Natural killer cell (primary cell): ENCODE measurements around the gene KRT76. TPM values are rescaled to one million over a fixed set of nuclear protein-coding genes. Genes with fewer than 3 reads are reported as not detected.

Source experiments
- ATAC-seq, 3 donors: fragments of 150-1000 bp in 2 of 3; fragments of 200-7000 bp in 1 of 3; cut with Tn5 transposase; 1 replicate in 1 of 3; 2 replicates in 2 of 3; pipeline ENCODE4 v1.10.0; 2021; ENCODE audit warnings: mild to moderate bottlenecking in 2 of 3, moderate library complexity in 2 of 3
- DNase-seq, 2 donors: peaks; one replicate each; pipeline versions ENCODE4 v3.0.0 to v3.0.0-alpha.2; 2013 to 2021; ENCODE audit warnings: mixed read lengths in 1 of 2
- H3K27ac ChIP-seq: one replicate; pipeline ENCODE4 v1.5.1; 2013; ENCODE audit warnings: mild to moderate bottlenecking, low read length
- H3K27me3 ChIP-seq: one replicate; pipeline ENCODE4 v1.6.1; 2013; ENCODE audit warnings: low read length; ENCODE audit not compliant: control insufficient read depth, insufficient read depth
- H3K36me3 ChIP-seq: one replicate; pipeline ENCODE4 v1.6.1; 2013; ENCODE audit warnings: low read length; ENCODE audit not compliant: control insufficient read depth, insufficient read depth
- H3K4me1 ChIP-seq: one replicate; pipeline ENCODE4 v1.6.1; 2013; ENCODE audit warnings: low read length; ENCODE audit not compliant: control insufficient read depth, insufficient read depth
- H3K4me3 ChIP-seq: one replicate; pipeline ENCODE4 v1.5.1; 2013; ENCODE audit warnings: low read length
- H3K9me3 ChIP-seq: one replicate; pipeline ENCODE4 v1.6.1; 2013; ENCODE audit warnings: low read length; ENCODE audit not compliant: control insufficient read depth, insufficient read depth
- H3K27ac Mint-ChIP-seq, 2 donors: one replicate each; pipeline ENCODE4 v1.8.0; 2022; ENCODE audit warnings: mild to moderate bottlenecking in 2 of 2, mixed read lengths in 2 of 2, moderate library complexity in 1 of 2
- H3K27me3 Mint-ChIP-seq, 2 donors: one replicate each; pipeline ENCODE4 v1.8.0; 2022; ENCODE audit warnings: low read depth in 2 of 2, mixed read lengths in 2 of 2
- H3K36me3 Mint-ChIP-seq: one replicate; pipeline ENCODE4 v1.8.0; 2022; ENCODE audit warnings: mixed read lengths
- H3K4me1 Mint-ChIP-seq, 2 donors: one replicate each; pipeline ENCODE4 v1.8.0; 2022; ENCODE audit warnings: mixed read lengths in 2 of 2
- H3K4me3 Mint-ChIP-seq: one replicate; pipeline ENCODE4 v1.8.0; 2022; ENCODE audit warnings: mild to moderate bottlenecking, moderate library complexity, mixed read lengths
- H3K9me3 Mint-ChIP-seq, 2 donors: one replicate each; pipeline ENCODE4 v1.8.0; 2022; ENCODE audit warnings: mixed read lengths in 2 of 2
- CTCF ChIP-seq: fragments of 200-600 bp; IDR thresholded peaks from one replicate; pipeline ENCODE4 v1.8.0; 2022; ENCODE audit warnings: antibody characterized with exemption
- WGBS: methylation state at CpG from one replicate; pipeline ENCODE4 v1.1.7; 2013; ENCODE audit warnings: missing lambda C conversion rate; ENCODE audit not compliant: insufficient coverage; 5-methylcytosine and 5-hydroxymethylcytosine counted together
- intact Hi-C: fragments of 100-400 bp; cut with micrococcal nuclease; formaldehyde crosslinking; loops from one replicate; pipeline ENCODE4 v1.14.2; 2022
- total RNA-seq, 4 donors: library from RNA; stranded (reverse); fragments of 120-200 nt in 1 of 4; gene quantifications; one replicate each; pipeline versions ENCODE4 v1.2.3 to v1.2.4, GENCODE V29; 2013 to 2022

KRT76 gene
- total RNA-seq, 3 donors from 2014 or later (not counting 1 experiment from before 2014, with no cell fraction given), result not detected

DNA sequence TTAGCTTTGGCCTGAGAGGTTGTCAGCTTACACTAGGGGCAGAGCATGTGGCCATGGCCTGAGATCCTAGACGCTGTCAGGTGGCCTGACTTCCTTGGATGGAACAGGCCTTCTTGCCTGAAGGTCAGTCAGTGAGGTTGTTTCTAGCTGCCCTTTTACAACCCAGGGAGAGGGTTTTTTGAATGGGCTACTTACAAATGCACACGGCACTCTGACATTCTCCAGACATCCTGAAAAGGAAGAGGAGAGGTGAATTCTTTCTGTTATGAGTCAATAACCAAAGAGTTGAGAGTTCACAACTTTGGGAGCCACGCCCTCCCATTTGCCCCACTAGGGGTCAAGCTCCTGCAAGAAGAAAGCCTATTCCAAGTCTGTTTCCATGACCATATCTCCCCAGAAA is 7.8 kb downstream of the KRT76 start:
- Mint-ChIP-seq H3K4me1 (peaks cover 0 to 4% of the 10 kb centered on the region in 2 donors), H3K27ac (no peak overlapping the region), H3K9me3 (no peaks in the 10 kb centered on the region), H3K36me3 (no peaks in the 10 kb centered on the region), H3K4me3 (no peak overlapping the region), H3K27me3 (peaks cover 10 to 14% of the 10 kb centered on the region in 2 donors)
- no peak for ATAC-seq
- 80% methylated on average over 3 of the region's 3 CpGs for WGBS
- Histone ChIP-seq H3K4me3 (no peak overlapping the region), H3K4me1 (no peaks in the 10 kb centered on the region), H3K27me3 (no peaks in the 10 kb centered on the region), H3K36me3 (no peaks in the 10 kb centered on the region), H3K27ac (no peak overlapping the region), H3K9me3 (no peaks in the 10 kb centered on the region)
- intact Hi-C loops, result no loop called here
- no peak for DNase-seq
- no peak for TF ChIP-seq CTCF

DNA sequence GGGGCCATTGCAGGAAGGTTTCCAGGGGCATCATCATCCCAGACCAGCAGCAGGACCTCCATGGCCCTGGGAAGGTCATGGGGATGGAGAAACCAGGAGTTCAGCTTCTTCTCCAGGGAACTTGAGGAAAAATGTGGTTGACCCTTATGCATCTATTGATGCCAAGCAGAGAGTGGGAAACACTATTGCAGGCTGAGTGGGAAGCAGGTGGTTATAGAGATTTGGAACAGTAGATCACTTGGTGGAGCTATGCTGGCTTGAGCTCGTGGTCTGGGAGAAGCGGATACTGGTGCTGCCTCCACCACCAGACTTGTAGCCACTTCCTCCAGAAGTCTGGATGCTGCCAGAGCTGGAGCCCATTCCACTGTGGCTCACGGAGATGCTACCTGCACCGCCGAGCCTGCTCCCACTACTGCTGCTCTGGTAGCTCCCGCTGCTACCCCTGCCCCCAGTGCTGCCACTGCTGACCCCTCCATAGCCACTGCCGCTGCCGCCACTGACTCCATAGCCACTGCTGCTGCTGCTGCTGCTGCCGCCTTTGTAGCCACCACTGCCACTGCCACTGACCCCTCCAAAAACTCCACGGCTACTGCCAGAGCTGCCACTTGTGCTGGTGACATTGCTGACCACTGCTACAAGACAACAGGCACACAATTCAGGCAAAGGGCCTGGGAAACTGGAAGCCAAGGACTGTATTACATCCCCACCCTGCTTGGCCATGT is 8.5 kb downstream of the KRT76 start:
- no peaks in the 10 kb centered on the region for H3K9me3 Mint-ChIP-seq
- 88% methylated on average over 10 of the region's 10 CpGs for WGBS
- no peak for ATAC-seq
- intact Hi-C loops, result no loop called here
- DNase-seq, result no peak
- H3K4me3 ChIP-seq, result no peak overlapping the region
- H3K36me3 ChIP-seq, result no peaks in the 10 kb centered on the region
- TF ChIP-seq CTCF, result no peak
- no peak overlapping the region for H3K4me3 Mint-ChIP-seq
- H3K36me3 Mint-ChIP-seq, result no peaks in the 10 kb centered on the region
- no peaks in the 10 kb centered on the region for H3K9me3 ChIP-seq
- H3K27me3 Mint-ChIP-seq, result peaks cover 14% of the 10 kb centered on the region in 2 donors
- no peak overlapping the region for H3K27ac ChIP-seq
- no peaks in the 10 kb centered on the region for H3K27me3 ChIP-seq
- no peaks in the 10 kb centered on the region for H3K4me1 ChIP-seq
- no peak overlapping the region for H3K27ac Mint-ChIP-seq
- H3K4me1 Mint-ChIP-seq, result peaks cover 0 to 4% of the 10 kb centered on the region in 2 donors

- WGBS, result 82% methylated on average over 3 of the region's 3 CpGs
- H3K27me3 Mint-ChIP-seq, result peaks cover 11 to 14% of the 10 kb centered on the region in 2 donors
- H3K4me3 Mint-ChIP-seq, result no peak overlapping the region
- Histone ChIP-seq H3K9me3 (no peaks in the 10 kb centered on the region), H3K27me3 (no peaks in the 10 kb centered on the region), H3K4me1 (no peaks in the 10 kb centered on the region), H3K4me3 (no peak overlapping the region), H3K27ac (no peak overlapping the region), H3K36me3 (no peaks in the 10 kb centered on the region)
- DNase-seq (no peak), ATAC-seq (no peak)
- no peaks in the 10 kb centered on the region for H3K36me3 Mint-ChIP-seq
- no peaks in the 10 kb centered on the region for H3K9me3 Mint-ChIP-seq
- no peaks in the 10 kb centered on the region for H3K4me1 Mint-ChIP-seq
- no peak overlapping the region for H3K27ac Mint-ChIP-seq
- TF ChIP-seq CTCF, result no peak
- intact Hi-C loops, result no loop called here
Observed at GRCh38 chr12:52767427-52767826, 9.7 kb downstream of the KRT76 start.

DNA sequence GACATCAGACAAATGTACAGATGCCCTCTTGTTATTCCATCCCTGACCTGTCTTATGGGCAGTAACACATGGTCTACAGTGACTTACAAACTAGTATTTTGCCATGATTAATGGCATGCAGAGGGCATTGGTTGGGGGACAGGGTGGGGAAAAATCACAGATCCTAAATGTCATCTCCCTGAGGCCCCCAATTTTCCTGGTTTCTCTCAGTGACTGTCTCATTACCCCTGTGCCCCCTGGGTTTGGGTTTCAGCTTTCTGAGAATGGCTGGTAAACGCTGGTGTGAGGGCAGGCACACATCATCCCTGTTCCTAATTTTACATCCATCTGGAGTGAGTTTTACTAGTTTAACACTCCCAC is 10.1 kb downstream of the KRT76 start:
- Mint-ChIP-seq H3K27ac (no peak overlapping the region), H3K9me3 (no peaks in the 10 kb centered on the region)

More for the DNA sequence above, 10.1 kb downstream of the KRT76 start:
- no peaks in the 10 kb centered on the region for H3K27me3 ChIP-seq
- Mint-ChIP-seq H3K4me1 (no peaks in the 10 kb centered on the region), H3K4me3 (no peak overlapping the region), H3K36me3 (no peaks in the 10 kb centered on the region), H3K27me3 (peaks cover 11 to 13% of the 10 kb centered on the region in 2 donors)
- WGBS, result 86% methylated on average over 1 of the region's 1 CpG
- peaks cover 3% of the 10 kb centered on the region for H3K9me3 ChIP-seq
- intact Hi-C loops, result no loop called here
- H3K4me3 ChIP-seq, result no peak overlapping the region
- no peak for DNase-seq
- H3K27ac ChIP-seq, result no peak overlapping the region
- ATAC-seq, result no peak
- no peak for TF ChIP-seq CTCF
- H3K36me3 ChIP-seq, result no peaks in the 10 kb centered on the region
- H3K4me1 ChIP-seq, result no peaks in the 10 kb centered on the region
